HCT116 (cell line): ENCODE measurements around the gene RAPGEF6. TPM values are rescaled to one million over a fixed set of nuclear protein-coding genes. Genes with fewer than 3 reads are reported as not detected.

Experiments used
- ATAC-seq: fragments of 200-7000 bp; cut with Tn5 transposase; 2 replicates; pipeline ENCODE4 v1.9.1; 2020; ENCODE audit warnings: mild to moderate bottlenecking, moderate library complexity
- BruUV-seq: library from RNA; stranded (reverse); fragments of 400-500 nt; replicated peaks from 2 replicates; lab custom pipeline; 2021; lab: Mats Ljungman, UMichigan
- CTCF ChIA-PET: fragments of 300-600 bp; sonication (Branson Sonifier 250); formaldehyde crosslinking; loops from one replicate; lab custom pipeline; 2021; ENCODE audit warnings: antibody characterized with exemption; lab: Charles Lee
- POLR2A ChIA-PET: fragments of 300-600, 350-600 bp; sonication (Branson Sonifier 250); formaldehyde crosslinking; loops from one replicate; lab custom pipeline; 2021; ENCODE audit warnings: antibody characterized with exemption; lab: Charles Lee
- RAD21 ChIA-PET, 2 experiments: fragments of 300-600 bp; sonication (Branson Sonifier 250); formaldehyde crosslinking; loops; one replicate each; lab custom pipeline; 2023; ENCODE audit warnings: low total read pairs in 2 of 2; ENCODE audit not compliant: uncharacterized antibody in 2 of 2, unreplicated experiment in 2 of 2, low non-redundant PET in 1 of 2; lab: Charles Lee
- DNase-seq: peaks from one replicate; pipeline ENCODE4 v3.0.0-alpha.2; 2010; ENCODE audit warnings: low read depth, low spot score
- H2AFZ ChIP-seq: fragments of 200-600 bp; shearing (Covaris generic), sonication (generic); 2 replicates; pipeline ENCODE4 v1.6.1; 2017; ENCODE audit warnings: low read depth, mixed run types, mixed read lengths, antibody characterized with exemption, low read length; ENCODE audit not compliant: poor library complexity, severe bottlenecking
- H3K27ac ChIP-seq: 2 replicates; pipeline ENCODE4 v1.5.1; 2012; ENCODE audit warnings: low read depth, low read length
- H3K27me3 ChIP-seq: fragments of 200-600 bp; sonication (generic); 2 replicates; pipeline ENCODE4 v1.6.1; 2016; ENCODE audit warnings: mixed run types, low read length, mixed read lengths; ENCODE audit not compliant: insufficient read depth
- H3K36me3 ChIP-seq, 2 experiments: fragments of 200-500 bp in 1 of 2; fragments of 200-600 bp in 1 of 2; sonication (Bioruptor generic) in 1 of 2; sonication (generic) in 1 of 2; 2 replicates each; pipeline versions ENCODE4 v1.5.1 to v1.6.1; 2014 to 2016; ENCODE audit warnings: low read length in 2 of 2, inconsistent platforms in 1 of 2, mixed read lengths in 1 of 2, mixed run types in 1 of 2; ENCODE audit not compliant: insufficient read depth in 2 of 2, control insufficient read depth in 1 of 2
- H3K4me1 ChIP-seq, 2 experiments: fragments of 200-600 bp in 1 of 2; sonication (generic) in 1 of 2; 2 replicates each; pipeline versions ENCODE4 v1.5.1 to v1.6.1; 2012 to 2017; ENCODE audit warnings: low read length in 2 of 2, inconsistent platforms in 1 of 2, mild to moderate bottlenecking in 1 of 2, mixed read lengths in 1 of 2, mixed run types in 1 of 2, moderate library complexity in 1 of 2; ENCODE audit not compliant: insufficient read depth in 2 of 2, control insufficient read depth in 1 of 2
- H3K4me2 ChIP-seq: fragments of 200-600 bp; sonication (generic); 2 replicates; pipeline ENCODE4 v1.6.1; 2017; ENCODE audit warnings: mixed run types, low read length, mixed read lengths
- H3K4me3 ChIP-seq, 2 experiments: fragments of 200-600 bp in 1 of 2; sonication (generic) in 1 of 2; replicated peaks in 1 of 2; 2 replicates each; pipeline ENCODE4 v1.5.1; 2011 to 2016; ENCODE audit warnings: low read length in 2 of 2, control low read depth in 1 of 2, low read depth in 1 of 2, mild to moderate bottlenecking in 1 of 2, mixed read lengths in 1 of 2, mixed run types in 1 of 2
- H3K79me2 ChIP-seq: fragments of 200-600 bp; sonication (generic); 2 replicates; pipeline ENCODE4 v1.6.1; 2017; ENCODE audit warnings: mild to moderate bottlenecking, mixed run types, low read length, moderate library complexity, mixed read lengths; ENCODE audit not compliant: insufficient read depth
- H3K9ac ChIP-seq: fragments of 200-600 bp; sonication (generic); 2 replicates; pipeline ENCODE4 v1.6.1; 2016; ENCODE audit warnings: low read length, mixed read lengths
- H3K9me2 ChIP-seq: fragments of 200-600 bp; sonication (generic), shearing (Covaris generic); 2 replicates; pipeline ENCODE4 v1.6.1; 2017; ENCODE audit warnings: mixed run types, mild to moderate bottlenecking, moderate library complexity; ENCODE audit not compliant: insufficient read depth
- H3K9me3 ChIP-seq, 2 experiments: fragments of 200-500 bp in 1 of 2; fragments of 200-600 bp in 1 of 2; sonication (Bioruptor generic) in 1 of 2; sonication (generic) in 1 of 2; 2 replicates each; pipeline ENCODE4 v1.6.1; 2014 to 2017; ENCODE audit warnings: low read length in 2 of 2, mixed read lengths in 2 of 2, inconsistent platforms in 1 of 2, low read depth in 1 of 2, mild to moderate bottlenecking in 1 of 2, mixed run types in 1 of 2, moderate library complexity in 1 of 2; ENCODE audit not compliant: control insufficient read depth in 1 of 2, insufficient read depth in 1 of 2
- H4K20me1 ChIP-seq: fragments of 200-600 bp; sonication (generic), shearing (Covaris generic); 2 replicates; pipeline ENCODE4 v1.6.1; 2017; ENCODE audit warnings: mixed run types, mild to moderate bottlenecking, moderate library complexity; ENCODE audit not compliant: insufficient read depth
- ATF3 ChIP-seq: IDR thresholded peaks from 2 replicates; pipeline ENCODE4 v1.6.1; 2012
- CTCF ChIP-seq, 3 experiments: fragments of 200-600 bp in 1 of 3; sonication (generic) in 1 of 3; IDR thresholded peaks in 2 of 3; conservative IDR thresholded peaks in 1 of 3; 2 replicates each; pipeline ENCODE4 v1.5.1; 2012 to 2017; ENCODE audit warnings: low read depth in 2 of 3, low read length in 2 of 3, antibody characterized with exemption in 1 of 3, borderline replicate concordance in 1 of 3, control low read depth in 1 of 3, mild to moderate bottlenecking in 1 of 3, mixed read lengths in 1 of 3, mixed run types in 1 of 3, moderate library complexity in 1 of 3; ENCODE audit not compliant: insufficient read depth in 1 of 3
- EGR1 ChIP-seq: IDR thresholded peaks from 2 replicates; pipeline ENCODE4 v1.6.1; 2012; ENCODE audit warnings: low read depth
- ELF1 ChIP-seq: IDR thresholded peaks from 2 replicates; pipeline ENCODE4 v1.6.1; 2012; ENCODE audit warnings: low read depth, borderline replicate concordance
- EZH2phosphoT487 ChIP-seq: fragments of 200-600 bp; IDR thresholded peaks from 2 replicates; pipeline ENCODE4 v1.6.1; 2018; ENCODE audit warnings: antibody characterized with exemption, borderline replicate concordance
- MAX ChIP-seq: IDR thresholded peaks from 2 replicates; pipeline ENCODE4 v1.6.1; 2012
- POLR2A ChIP-seq: IDR thresholded peaks from 2 replicates; pipeline ENCODE4 v1.7.0; 2011; ENCODE audit warnings: borderline replicate concordance; ENCODE audit not compliant: insufficient read depth, insufficient read length; ENCODE audit errors: extremely low read depth
- POLR2AphosphoS5 ChIP-seq: IDR thresholded peaks from 2 replicates; pipeline ENCODE4 v1.6.1; 2011; ENCODE audit warnings: mild to moderate bottlenecking, low read depth, low read length, moderate library complexity
- RAD21 ChIP-seq: IDR thresholded peaks from 2 replicates; pipeline ENCODE4 v1.6.1; 2012; ENCODE audit warnings: low read depth, mild to moderate bottlenecking
- REST ChIP-seq: IDR thresholded peaks from 2 replicates; pipeline ENCODE4 v1.6.1; 2012; ENCODE audit warnings: low read depth
- SIN3A ChIP-seq: IDR thresholded peaks from 2 replicates; pipeline ENCODE4 v1.6.1; 2012; ENCODE audit warnings: low read depth
- SP1 ChIP-seq: IDR thresholded peaks from 2 replicates; pipeline ENCODE4 v1.6.1; 2012; ENCODE audit warnings: low read depth
- SRF ChIP-seq: IDR thresholded peaks from 2 replicates; pipeline ENCODE4 v1.6.1; 2012; ENCODE audit warnings: low read depth
- YY1 ChIP-seq: IDR thresholded peaks from 2 replicates; pipeline ENCODE4 v1.6.1; 2011; ENCODE audit warnings: low read length, low read depth, moderate library complexity, mild to moderate bottlenecking; ENCODE audit not compliant: insufficient replicate concordance; ENCODE audit errors: extremely low read depth
- ZFX ChIP-seq: fragments of 450-650 bp; IDR thresholded peaks from 2 replicates; pipeline ENCODE4 v1.6.1; 2017
- ZNF274 ChIP-seq: fragments of 200-500 bp; sonication (Bioruptor generic); IDR thresholded peaks from 2 replicates; pipeline ENCODE4 v1.6.1; 2014; ENCODE audit warnings: mild to moderate bottlenecking, low read depth, low read length, inconsistent platforms
- intact Hi-C: fragments of 100-400 bp; cut with micrococcal nuclease; formaldehyde crosslinking; loops from 2 replicates; pipeline ENCODE4 v1.10.0; 2022
- total RNA-seq: library from RNA; stranded (reverse); gene quantifications from one replicate; pipeline ENCODE4 v1.2.1, GENCODE V29; 2021; ENCODE audit not compliant: unreplicated experiment

Gene RAPGEF6
- total RNA-seq, 1 experiment from 2014 or later, result 18.4 TPM

- H3K9me3 ChIP-seq, result no peaks in the 10 kb centered on the region
- ChIA-PET CTCF (no interaction called here), RAD21 (no interaction called here), POLR2A (no interaction called here)
- intact Hi-C loops, result loop anchor here (10.0 kb wide), 1 partner anchor 578 kb away; no protein-coding TSS in a partner anchor
- no peaks in the 10 kb centered on the region for H3K4me1 ChIP-seq
- H3K79me2 ChIP-seq, result no peaks in the 10 kb centered on the region
- ATAC-seq (no peak), DNase-seq (no peak)
- H2AFZ ChIP-seq, result no peak overlapping the region
- H3K27ac ChIP-seq, result no peak overlapping the region
- no peak overlapping the region for H3K4me2 ChIP-seq
- peaks cover 0 to 2% of the 10 kb centered on the region in 2 experiments; a peak in 2 of 4 replicates for H3K36me3 ChIP-seq
- H3K9ac ChIP-seq, result no peak overlapping the region
- H3K9me2 ChIP-seq, result no peaks in the 10 kb centered on the region
- H4K20me1 ChIP-seq, result no peaks in the 10 kb centered on the region
- H3K27me3 ChIP-seq, result no peaks in the 10 kb centered on the region
- no peak overlapping the region for H3K4me3 ChIP-seq
- no peak for TF ChIP-seq ELF1
- no peak for TF ChIP-seq POLR2A
- TF ChIP-seq SIN3A, result no peak
- TF ChIP-seq YY1, result no peak
- TF ChIP-seq REST, result no peak
- no peak for TF ChIP-seq EZH2phosphoT487
- no TSS peak for BruUV-seq
Observed at GRCh38 chr5:131457193-131457592, 177.8 kb downstream of the RAPGEF6 start.

- intact Hi-C loops, result loop anchor here (10.0 kb wide), 1 partner anchor 584 kb away; no protein-coding TSS in a partner anchor
- Histone ChIP-seq H3K4me3 (no peak overlapping the region), H3K36me3 (peaks cover 0 to 6% of the 10 kb centered on the region in 2 experiments; a peak in 2 of 4 replicates), H3K9me3 (no peaks in the 10 kb centered on the region), H2AFZ (no peak overlapping the region), H4K20me1 (no peaks in the 10 kb centered on the region; the same call in 1 of the 2 replicates), H3K4me1 (no peaks in the 10 kb centered on the region), H3K9ac (no peak overlapping the region), H3K27ac (no peak overlapping the region), H3K27me3 (no peaks in the 10 kb centered on the region), H3K4me2 (no peak overlapping the region), H3K79me2 (no peaks in the 10 kb centered on the region), H3K9me2 (no peaks in the 10 kb centered on the region)
- CTCF ChIA-PET, result no interaction called here
- POLR2A ChIA-PET, result no interaction called here
- no TSS peak for BruUV-seq
- no peak for ATAC-seq
- TF ChIP-seq MAX (no peak), POLR2A (no peak), EGR1 (no peak), ATF3 (no peak), SP1 (no peak), SRF (no peak), ZNF274 (no peak), POLR2AphosphoS5 (no peak), RAD21 (no peak), CTCF (IDR thresholded peaks at IDR 0.05 in 2 of 3, conservative IDR thresholded peaks at IDR 0.05 in 1 of 3; ENCODE audit: borderline replicate concordance in 1 of 3, insufficient read depth in 1 of 3, low read depth in 2 of 3, low read length in 2 of 3) (no peak), ZFX (no peak), ELF1 (no peak)
- RAD21 ChIA-PET, result no interaction called here
- DNase-seq, result no peak
Observed at GRCh38 chr5:131450941-131451340, 184.1 kb downstream of the RAPGEF6 start.
